Heart right ventricle (tissue), 16 donors: ENCODE measurements around the gene ADRA2A. TPM values are rescaled to one million over a fixed set of nuclear protein-coding genes. Genes with fewer than 3 reads are reported as not detected.

Experiments used
- ATAC-seq, 8 donors: fragments of 200-7000 bp; cut with Tn5 transposase; one replicate each; pipeline ENCODE4 v1.9.1; 2020; ENCODE audit warnings: mild to moderate bottlenecking in 8 of 8, moderate library complexity in 8 of 8, moderate number of reproducible peaks in 1 of 8
- DNase-seq, 2 donors: peaks; one replicate each; pipeline ENCODE4 v3.0.0-alpha.2; 2020
- H3K27ac ChIP-seq, 10 donors: fragments of 200-600 bp; sonication (generic) in 2 of 10; one replicate each; pipeline versions ENCODE4 v1.5.0 to v1.8.0; 2020 to 2022; ENCODE audit warnings: mild to moderate bottlenecking in 3 of 10
- H3K27me3 ChIP-seq, 7 donors: fragments of 200-600 bp; one replicate each; pipeline ENCODE4 v1.8.0; 2021 to 2022; ENCODE audit warnings: mild to moderate bottlenecking in 2 of 7
- H3K36me3 ChIP-seq, 9 donors: fragments of 200-600 bp; sonication (generic) in 1 of 9; one replicate each; pipeline versions ENCODE4 v1.5.0 to v1.8.0; 2020 to 2022; ENCODE audit warnings: mild to moderate bottlenecking in 2 of 9
- H3K4me1 ChIP-seq, 9 donors: fragments of 200-600 bp; sonication (generic) in 1 of 9; one replicate each; pipeline versions ENCODE4 v1.5.0 to v1.8.0; 2020 to 2022; ENCODE audit warnings: mild to moderate bottlenecking in 4 of 9
- H3K4me3 ChIP-seq, 10 donors: fragments of 200-600 bp; sonication (generic) in 2 of 10; one replicate each; pipeline versions ENCODE4 v1.5.0 to v1.8.0; 2020 to 2022; ENCODE audit warnings: mild to moderate bottlenecking in 7 of 10, moderate library complexity in 2 of 10
- H3K9me3 ChIP-seq, 11 donors: fragments of 200-600 bp in 10 of 11; sonication (generic) in 2 of 11; one replicate each; pipeline versions ENCODE4 v1.5.0 to v1.8.0; 2013 to 2022; ENCODE audit warnings: mild to moderate bottlenecking in 2 of 11, control low read depth in 1 of 11, moderate library complexity in 1 of 11
- CTCF ChIP-seq, 9 donors: fragments of 200-600 bp; sonication (generic) in 2 of 9; IDR thresholded peaks; one replicate each; pipeline versions ENCODE4 v1.5.0 to v1.8.0; 2021 to 2022; ENCODE audit warnings: antibody characterized with exemption in 9 of 9, mild to moderate bottlenecking in 5 of 9, moderate library complexity in 1 of 9
- WGBS, 2 donors: extraction: QIAGEN DNeasy Blood & Tissue Kit; methylation state at CpG; one replicate each; pipeline ENCODE4 v1.1.7; 2013; ENCODE audit warnings: inconsistent platforms in 1 of 2; 5-methylcytosine and 5-hydroxymethylcytosine counted together
- intact Hi-C, 10 donors: fragments of 100-400 bp; cut with DNase I; formaldehyde crosslinking; loops; one replicate each; pipeline versions ENCODE4 v1.11.1 to v1.14.2; 2022
- polyA plus RNA-seq, 2 donors: library from polyadenylated mRNA; stranded (reverse); fragments of 200-250 nt; gene quantifications; one replicate each; pipeline ENCODE4 v1.2.3, GENCODE V29; 2013
- total RNA-seq, 10 donors: library from RNA; stranded (reverse); fragmentation: NEBNext Ultra II Directional in 3 of 10; extraction: Animal tissue kit (Norgen Biotek cat#: 25700) in 3 of 10; gene quantifications; one replicate each; pipeline versions ENCODE4 v1.2.1 to v1.2.4, GENCODE V29; 2021 to 2023
- donor health status: Arrhythmogenic right ventricular cardiomyopathy.
- donor health status: ischemic (EF 13 %, LVEDD 7.1; RV severe dilation, severe dysfunction).
- donor health status: healthy with polysubstance abuse.
- donor health status: DM: no; HTN: yes; CAD: no.
- donor health status: DM: no; HTN: no; CAD: no.
- donor health status: ischemic (EF 25% LVEDD 6.9; RV normal size, moderate dysfunction).
- donor health status: ischemic (EF 25% LVEDD 5.7; RV mildly dilated, moderate dysfunction).
- donor health status: healthy.
- donor health status: DM: yes; HTN: yes; CAD: no.
- donor health status: Ischemic cardiomyopathy.
- donor health status: ischemic (EF 35%, LVEDD 5.7; RV mildly dilated, moderate dysfunction).
- donor health status: nonischemic (EF 11% LVEDD 7.7; RV severe dilation, severe dysfunction).
- donor health status: DM: yes; HTN: yes; CAD: no.
- donor health status: PGD.
- donor health status: ischemic (EF 29% LVEDD 5.4; RV normal size, mild dysfunction).
- donor health status: nonischemic (EF 23%, LVEDD 6.1; RV moderate dilation, normal function).

The ADRA2A gene
- total and polyA plus RNA-seq, 12 donors = 0.29 to 1.4 (median 0.66) TPM

- no peak overlapping the region for H3K4me3 ChIP-seq
- no peak for TF ChIP-seq CTCF (IDR thresholded peaks at IDR 0.05)
- intact Hi-C loops = no loop called here
- no peaks in the 10 kb centered on the region for H3K36me3 ChIP-seq
- no peaks in the 10 kb centered on the region for H3K4me1 ChIP-seq
- no peaks in the 10 kb centered on the region for H3K9me3 ChIP-seq
- WGBS, 2 donors = 89 to 91% methylated on average over 3 of the region's 3 CpGs
- peaks cover 0 to 16% (median 0%) of the 10 kb centered on the region in 7 donors for H3K27me3 ChIP-seq
- ATAC-seq = no peak
- no peak overlapping the region for H3K27ac ChIP-seq
- no peak for DNase-seq
Measured at GRCh38 chr10:111089293-111089692, 12.5 kb downstream of the ADRA2A start.

DNA sequence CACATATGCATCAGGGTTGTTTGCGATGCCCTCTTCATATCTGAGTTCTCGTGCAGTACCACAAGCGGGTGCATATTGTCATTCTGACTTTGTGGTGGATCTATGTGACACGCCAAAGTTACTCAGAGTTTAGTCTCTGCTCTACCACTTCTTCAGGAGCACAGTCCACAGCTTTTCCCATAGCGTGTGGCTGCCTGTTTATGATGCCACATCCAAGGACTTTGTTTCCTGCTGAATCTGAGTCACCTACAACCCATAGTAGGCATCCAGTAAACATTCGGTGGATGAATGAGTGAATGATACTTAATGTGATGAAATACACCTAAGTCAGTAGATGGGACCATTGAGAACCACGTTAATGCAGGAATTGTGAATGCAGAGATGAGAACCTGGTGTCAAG, 15.0 kb downstream of the ADRA2A start:
- no peaks in the 10 kb centered on the region for H3K4me1 ChIP-seq
- no peak overlapping the region for H3K4me3 ChIP-seq
- DNase-seq = no peak
- H3K9me3 ChIP-seq = no peaks in the 10 kb centered on the region
- H3K36me3 ChIP-seq = no peaks in the 10 kb centered on the region
- ATAC-seq = no peak
- WGBS, 2 donors = 87 to 92% methylated on average over 7 of the region's 7 CpGs
- no peak for TF ChIP-seq CTCF (IDR thresholded peaks at IDR 0.05)
- no peak overlapping the region for H3K27ac ChIP-seq
- intact Hi-C loops = no loop called here
- H3K27me3 ChIP-seq = peaks cover 0 to 21% (median 5%) of the 10 kb centered on the region in 7 donors

DNA sequence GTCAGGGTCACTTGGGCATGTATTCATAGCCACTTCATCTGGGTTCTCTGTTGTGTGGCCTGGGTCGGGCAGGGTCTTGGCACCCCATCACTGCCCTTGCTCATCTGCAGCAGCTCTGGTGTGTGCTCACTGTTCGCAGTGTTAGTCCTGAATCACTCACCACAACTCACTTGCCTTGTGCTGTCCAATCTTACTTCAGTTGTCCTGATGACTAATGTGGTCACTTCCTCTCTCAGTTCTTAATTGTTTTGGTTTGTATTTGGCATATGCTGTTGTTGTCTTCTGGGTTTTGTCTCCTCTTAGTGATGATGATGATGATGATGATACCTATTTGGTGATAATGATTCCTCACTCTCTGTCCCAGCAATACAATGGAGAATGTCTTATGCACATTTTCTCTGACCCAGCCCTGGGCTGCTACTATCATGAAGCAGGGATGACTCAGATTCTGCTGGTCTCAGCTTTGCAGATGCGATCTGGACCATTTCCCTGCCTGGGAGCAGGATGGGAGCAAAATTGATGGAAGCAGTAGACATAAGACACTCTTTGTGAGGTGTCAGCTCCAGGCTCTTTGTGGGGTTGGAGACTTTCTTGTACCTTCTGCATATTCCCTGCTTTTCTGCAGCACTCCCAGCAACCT, 17.0 kb downstream of the ADRA2A start:
- ATAC-seq (no peak), DNase-seq (no peak)
- H3K4me3 ChIP-seq = no peak overlapping the region
- no peak overlapping the region for H3K27ac ChIP-seq
- no peaks in the 10 kb centered on the region for H3K9me3 ChIP-seq
- intact Hi-C loops = no loop called here
- WGBS, 2 donors = 70 to 80% methylated on average over 3 of the region's 3 CpGs
- no peak for TF ChIP-seq CTCF (IDR thresholded peaks at IDR 0.05)
- H3K36me3 ChIP-seq = no peaks in the 10 kb centered on the region
- peaks cover 0 to 28% (median 13%) of the 10 kb centered on the region in 7 donors for H3K27me3 ChIP-seq
- no peaks in the 10 kb centered on the region for H3K4me1 ChIP-seq

GRCh38 chr10:111098679-111099437, 22.0 kb downstream of the ADRA2A start:
- Histone ChIP-seq H3K36me3 (no peaks in the 10 kb centered on the region), H3K9me3 (no peaks in the 10 kb centered on the region), H3K4me3 (no peak overlapping the region), H3K4me1 (no peaks in the 10 kb centered on the region), H3K27me3 (peaks cover 0 to 24% (median 12%) of the 10 kb centered on the region in 7 donors), H3K27ac (no peak overlapping the region)
- WGBS, 2 donors = 67 to 88% methylated on average over 1 of the region's 1 CpG
- TF ChIP-seq CTCF (IDR thresholded peaks at IDR 0.05) = no peak
- intact Hi-C loops = no loop called here
- ATAC-seq (no peak), DNase-seq (no peak)
